ENCODE results near the gene BLACAT1. TPM values are rescaled to one million over a fixed set of nuclear protein-coding genes. Genes with fewer than 3 reads are reported as not detected.
"Not testable (repeated sequence)": the region's sequence is repeated elsewhere in the genome, so short reads cannot be mapped to it uniquely, and the experiment has no call there.

BLACAT1 gene
- total RNA-seq, 2 donors from 2014 or later: 0.24 to 0.26 TPM

DNA sequence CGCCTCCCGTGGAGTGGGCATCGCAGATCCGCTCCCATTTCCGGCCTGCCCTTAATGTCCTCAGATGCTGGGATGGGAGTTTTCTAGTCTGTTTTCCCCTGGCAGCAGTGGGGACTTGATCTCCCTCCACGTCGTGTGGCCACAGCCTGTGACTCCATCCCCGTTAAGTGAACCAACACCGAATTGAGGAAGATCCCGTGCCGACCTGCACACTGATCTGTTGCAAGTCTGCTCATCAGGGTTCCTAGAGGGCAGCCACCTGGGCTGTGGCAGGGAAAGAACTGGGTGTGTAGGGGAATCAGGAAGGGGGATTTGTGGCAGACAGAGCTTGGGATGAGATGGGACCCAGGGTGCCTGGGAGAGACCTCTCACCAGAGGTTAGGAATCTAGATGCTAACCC, 25.4 kb upstream of the BLACAT1 start:
- peaks cover 0 to 4% of the 10 kb centered on the region in 2 donors for H3K27me3 ChIP-seq
- DNase-seq (ENCODE audit: low spot score): no peak
- no peak overlapping the region for H3K27ac ChIP-seq
- TF ChIP-seq, protein P1, sequence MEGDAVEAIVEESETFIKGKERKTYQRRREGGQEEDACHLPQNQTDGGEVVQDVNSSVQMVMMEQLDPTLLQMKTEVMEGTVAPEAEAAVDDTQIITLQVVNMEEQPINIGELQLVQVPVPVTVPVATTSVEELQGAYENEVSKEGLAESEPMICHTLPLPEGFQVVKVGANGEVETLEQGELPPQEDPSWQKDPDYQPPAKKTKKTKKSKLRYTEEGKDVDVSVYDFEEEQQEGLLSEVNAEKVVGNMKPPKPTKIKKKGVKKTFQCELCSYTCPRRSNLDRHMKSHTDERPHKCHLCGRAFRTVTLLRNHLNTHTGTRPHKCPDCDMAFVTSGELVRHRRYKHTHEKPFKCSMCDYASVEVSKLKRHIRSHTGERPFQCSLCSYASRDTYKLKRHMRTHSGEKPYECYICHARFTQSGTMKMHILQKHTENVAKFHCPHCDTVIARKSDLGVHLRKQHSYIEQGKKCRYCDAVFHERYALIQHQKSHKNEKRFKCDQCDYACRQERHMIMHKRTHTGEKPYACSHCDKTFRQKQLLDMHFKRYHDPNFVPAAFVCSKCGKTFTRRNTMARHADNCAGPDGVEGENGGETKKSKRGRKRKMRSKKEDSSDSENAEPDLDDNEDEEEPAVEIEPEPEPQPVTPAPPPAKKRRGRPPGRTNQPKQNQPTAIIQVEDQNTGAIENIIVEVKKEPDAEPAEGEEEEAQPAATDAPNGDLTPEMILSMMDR (IDR thresholded peaks at IDR 0.05): no peak
- H3K9me3 ChIP-seq: peaks cover 0 to under 1% of the 10 kb centered on the region in 2 donors
- H3K36me3 ChIP-seq: no peaks in the 10 kb centered on the region
- H3K4me3 ChIP-seq: no peak overlapping the region
- peaks cover 0 to 11% of the 10 kb centered on the region in 2 donors for H3K4me1 ChIP-seq

DNA sequence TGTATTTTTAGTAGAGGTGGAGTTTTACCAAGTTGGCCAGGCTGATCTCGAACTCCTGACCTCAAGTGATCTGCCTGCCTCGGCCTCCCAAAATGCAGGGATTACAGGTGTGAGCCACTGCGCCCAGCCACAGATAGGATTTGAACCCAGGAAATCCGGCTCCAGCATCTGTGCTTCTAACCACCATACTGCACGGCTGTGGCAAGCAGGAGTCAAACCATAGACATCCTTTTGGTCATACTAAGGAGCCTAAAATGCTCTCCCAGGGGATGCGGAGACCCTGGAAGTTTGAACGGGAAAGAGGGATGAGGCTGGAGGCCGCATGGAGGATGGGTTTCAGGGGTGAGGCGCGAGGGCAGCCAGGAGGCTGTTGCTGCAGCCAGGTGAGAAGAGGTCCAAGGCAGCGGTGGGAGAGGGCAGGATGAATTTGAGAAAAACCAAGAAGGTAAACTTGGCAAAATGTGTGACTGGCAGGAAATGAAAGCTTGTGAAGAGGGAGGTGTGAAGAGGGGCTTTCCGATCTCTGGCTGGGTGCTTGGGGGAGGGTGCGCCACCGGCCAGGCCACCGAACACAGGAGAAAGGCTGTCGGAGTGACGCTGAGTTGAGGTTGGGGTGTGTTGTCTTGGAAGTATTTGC, 24.6 kb upstream of the BLACAT1 start:
- H3K27me3 ChIP-seq: peaks cover 0 to 4% of the 10 kb centered on the region in 2 donors
- no peak overlapping the region for H3K27ac ChIP-seq
- TF ChIP-seq, protein P1 (IDR thresholded peaks at IDR 0.05): no peak
- peaks cover 0 to 8% of the 10 kb centered on the region in 2 donors for H3K9me3 ChIP-seq
- peaks cover 0 to 11% of the 10 kb centered on the region in 2 donors for H3K4me1 ChIP-seq
- H3K36me3 ChIP-seq: no peaks in the 10 kb centered on the region
- no peak for DNase-seq (ENCODE audit: low spot score)
- no peak overlapping the region for H3K4me3 ChIP-seq

DNA sequence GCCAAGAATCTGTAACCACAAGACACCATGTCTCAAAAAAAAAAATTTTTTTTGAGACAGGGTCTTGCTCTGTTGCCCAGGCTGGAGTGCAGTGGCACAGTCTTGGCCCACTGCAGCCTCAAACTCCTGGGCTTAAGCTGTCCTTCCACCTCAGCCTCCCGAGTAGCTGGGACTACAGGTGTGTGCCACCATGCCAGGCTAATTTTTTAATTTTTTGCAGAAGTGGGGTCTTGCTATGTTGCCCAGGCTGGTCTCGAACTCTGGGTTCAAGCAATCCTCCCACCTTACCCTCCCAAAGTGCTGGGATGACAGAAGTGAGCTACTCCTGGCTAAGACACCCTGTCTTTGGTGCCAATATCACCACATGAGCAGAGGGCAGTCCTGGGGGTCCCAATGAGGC, 23.1 kb upstream of the BLACAT1 start:
- H3K27me3 ChIP-seq; H3K4me1 ChIP-seq; H3K4me3 ChIP-seq; H3K27ac ChIP-seq; DNase-seq (ENCODE audit: low spot score); H3K36me3 ChIP-seq: not testable (repeated sequence)
- peaks cover 0 to 14% of the 10 kb centered on the region in 2 donors for H3K9me3 ChIP-seq

DNA sequence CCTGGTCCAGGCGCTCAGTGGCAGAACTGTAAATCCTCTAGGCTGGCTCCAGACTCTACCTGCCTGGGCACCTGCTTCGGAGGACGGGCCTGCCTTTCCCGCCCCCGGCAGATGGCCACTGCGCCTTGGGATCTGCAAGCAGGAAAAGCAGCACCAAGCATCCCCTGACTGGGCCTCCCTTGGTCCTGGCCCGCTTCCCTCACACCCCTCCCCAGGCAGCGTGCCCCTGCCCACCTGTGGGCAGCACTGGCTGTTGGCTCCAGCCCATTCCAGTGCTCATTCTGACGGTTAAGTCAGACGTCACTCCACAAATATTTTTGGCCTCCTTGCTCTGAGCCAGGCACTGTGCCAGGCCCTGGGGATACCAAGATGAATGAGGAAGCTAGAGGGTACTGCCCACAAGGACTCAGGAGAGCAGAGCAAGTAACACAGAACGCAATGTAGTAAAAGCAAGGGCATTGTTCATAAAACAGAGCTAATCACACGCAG, 22.0 kb upstream of the BLACAT1 start:
- Histone ChIP-seq H3K27me3 (peaks cover 0 to 4% of the 10 kb centered on the region in 2 donors), H3K27ac (no peak overlapping the region), H3K4me3 (no peak overlapping the region), H3K36me3 (no peaks in the 10 kb centered on the region), H3K4me1 (peaks cover 0 to 8% of the 10 kb centered on the region in 2 donors), H3K9me3 (peaks cover 0 to 14% of the 10 kb centered on the region in 2 donors)
- DNase-seq (ENCODE audit: low spot score): no peak
- TF ChIP-seq, protein P1 (IDR thresholded peaks at IDR 0.05): no peak

DNA sequence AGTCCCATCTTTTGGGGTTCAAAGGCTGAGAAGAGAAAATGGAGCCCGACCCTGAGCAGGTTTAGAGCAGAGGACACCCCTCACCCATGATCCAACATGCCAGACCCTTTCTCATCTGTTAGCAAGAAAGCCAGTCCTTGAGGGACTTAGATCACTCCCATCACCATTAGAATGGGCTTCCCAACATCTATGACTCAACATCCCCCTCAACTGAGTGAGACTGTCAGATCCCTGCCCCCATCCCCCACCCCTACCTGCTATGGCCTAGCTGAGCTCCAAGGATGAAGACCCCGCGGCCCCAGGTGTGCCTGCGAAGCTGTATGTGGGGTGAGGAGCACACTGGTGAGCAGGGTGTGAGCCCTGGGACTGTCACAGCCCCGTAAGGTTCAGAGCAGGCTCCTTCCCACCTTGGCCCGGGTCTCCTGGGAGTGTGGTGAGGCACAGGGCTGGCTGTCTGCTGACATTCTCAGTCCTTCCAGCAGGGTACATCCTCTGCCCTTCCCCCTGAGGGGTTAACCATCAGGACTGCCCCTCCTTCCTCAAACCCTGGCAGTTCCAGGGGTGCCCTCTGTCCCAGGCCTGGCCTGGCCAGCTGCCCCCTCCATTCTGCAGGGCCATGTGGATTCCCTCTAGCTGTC, 21.4 kb upstream of the BLACAT1 start:
- Histone ChIP-seq H3K36me3 (no peaks in the 10 kb centered on the region), H3K4me3 (no peak overlapping the region), H3K9me3 (peaks cover 0 to 14% of the 10 kb centered on the region in 2 donors), H3K27ac (no peak overlapping the region), H3K4me1 (peaks cover 0 to 8% of the 10 kb centered on the region in 2 donors), H3K27me3 (peaks cover 0 to 4% of the 10 kb centered on the region in 2 donors)
- TF ChIP-seq, protein P1 (IDR thresholded peaks at IDR 0.05): no peak
- no peak for DNase-seq (ENCODE audit: low spot score)

DNA sequence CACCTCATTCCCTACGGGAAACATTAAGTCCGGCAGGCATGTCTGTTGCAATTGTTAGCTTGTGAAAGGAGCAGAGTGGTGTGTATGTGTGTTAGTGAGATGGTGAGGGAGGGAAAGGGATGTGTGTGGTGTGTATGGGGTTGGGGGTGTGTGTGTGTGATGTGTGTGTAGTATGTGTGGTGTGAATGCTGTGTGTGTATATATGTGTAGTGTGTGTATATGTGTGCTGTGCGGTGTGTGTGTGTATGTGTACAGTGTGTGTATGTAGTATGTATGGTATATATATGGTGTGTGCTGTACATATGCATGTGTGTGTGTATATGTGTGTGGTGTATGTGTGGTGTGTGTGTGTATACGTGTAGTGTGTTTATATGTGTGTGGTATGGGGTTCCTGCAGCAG, 20.8 kb upstream of the BLACAT1 start:
- no peak overlapping the region for H3K27ac ChIP-seq
- DNase-seq (ENCODE audit: low spot score): no peak
- peaks cover 0 to 8% of the 10 kb centered on the region in 2 donors for H3K4me1 ChIP-seq
- TF ChIP-seq, protein P1 (IDR thresholded peaks at IDR 0.05): no peak
- peaks cover 0 to 14% of the 10 kb centered on the region in 2 donors for H3K9me3 ChIP-seq
- no peak overlapping the region for H3K4me3 ChIP-seq
- peaks cover 0 to 4% of the 10 kb centered on the region in 2 donors for H3K27me3 ChIP-seq
- H3K36me3 ChIP-seq: no peaks in the 10 kb centered on the region
